GM13976 (cell line): ENCODE results near the gene CTDSP2.

Experiments
- DNase-seq: peaks from one replicate; pipeline ENCODE4 v3.0.0; 2012; ENCODE audit warnings: low spot score
- in situ Hi-C: fragments of 300-500 bp; cut with MboI; formaldehyde crosslinking; loops from one replicate; pipeline ENCODE4 v1.12.0; 2022; ENCODE audit warnings: low sequenced_read_pairs, mixed read lengths, inconsistent platforms; ENCODE audit not compliant: unreplicated experiment
- TF ChIP-seq, protein P1 (sequence below): IDR thresholded peaks from 2 replicates; pipeline ENCODE4 v1.5.1; 2012; ENCODE audit warnings: borderline replicate concordance, mild to moderate bottlenecking; ENCODE audit not compliant: insufficient read depth; ENCODE audit errors: extremely low read depth, missing control alignments, control extremely low read depth

The CTDSP2 gene

DNA sequence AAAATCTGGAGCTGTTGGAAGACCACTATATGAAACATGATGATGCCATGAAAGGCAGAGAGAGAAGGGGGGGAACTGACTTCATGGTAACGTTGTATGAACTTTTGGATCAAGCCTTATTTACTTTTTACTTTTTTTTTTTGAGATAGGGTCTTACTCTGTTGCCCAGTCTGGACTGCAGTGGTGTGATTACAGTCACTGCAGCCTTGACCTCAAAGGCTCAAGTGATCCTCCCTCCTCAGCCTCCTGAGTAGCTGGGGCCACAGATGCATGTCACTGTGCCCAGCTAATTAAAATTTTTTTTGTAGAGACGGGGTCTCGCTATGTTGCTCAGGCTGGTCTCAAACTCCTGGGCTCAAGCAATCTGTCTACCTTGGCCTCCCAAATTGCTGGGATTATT is 31.3 kb upstream of the CTDSP2 start:
- TF ChIP-seq, protein P1, sequence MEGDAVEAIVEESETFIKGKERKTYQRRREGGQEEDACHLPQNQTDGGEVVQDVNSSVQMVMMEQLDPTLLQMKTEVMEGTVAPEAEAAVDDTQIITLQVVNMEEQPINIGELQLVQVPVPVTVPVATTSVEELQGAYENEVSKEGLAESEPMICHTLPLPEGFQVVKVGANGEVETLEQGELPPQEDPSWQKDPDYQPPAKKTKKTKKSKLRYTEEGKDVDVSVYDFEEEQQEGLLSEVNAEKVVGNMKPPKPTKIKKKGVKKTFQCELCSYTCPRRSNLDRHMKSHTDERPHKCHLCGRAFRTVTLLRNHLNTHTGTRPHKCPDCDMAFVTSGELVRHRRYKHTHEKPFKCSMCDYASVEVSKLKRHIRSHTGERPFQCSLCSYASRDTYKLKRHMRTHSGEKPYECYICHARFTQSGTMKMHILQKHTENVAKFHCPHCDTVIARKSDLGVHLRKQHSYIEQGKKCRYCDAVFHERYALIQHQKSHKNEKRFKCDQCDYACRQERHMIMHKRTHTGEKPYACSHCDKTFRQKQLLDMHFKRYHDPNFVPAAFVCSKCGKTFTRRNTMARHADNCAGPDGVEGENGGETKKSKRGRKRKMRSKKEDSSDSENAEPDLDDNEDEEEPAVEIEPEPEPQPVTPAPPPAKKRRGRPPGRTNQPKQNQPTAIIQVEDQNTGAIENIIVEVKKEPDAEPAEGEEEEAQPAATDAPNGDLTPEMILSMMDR: no peak
- no peak for DNase-seq
- in situ Hi-C loops: no loop called here

DNA sequence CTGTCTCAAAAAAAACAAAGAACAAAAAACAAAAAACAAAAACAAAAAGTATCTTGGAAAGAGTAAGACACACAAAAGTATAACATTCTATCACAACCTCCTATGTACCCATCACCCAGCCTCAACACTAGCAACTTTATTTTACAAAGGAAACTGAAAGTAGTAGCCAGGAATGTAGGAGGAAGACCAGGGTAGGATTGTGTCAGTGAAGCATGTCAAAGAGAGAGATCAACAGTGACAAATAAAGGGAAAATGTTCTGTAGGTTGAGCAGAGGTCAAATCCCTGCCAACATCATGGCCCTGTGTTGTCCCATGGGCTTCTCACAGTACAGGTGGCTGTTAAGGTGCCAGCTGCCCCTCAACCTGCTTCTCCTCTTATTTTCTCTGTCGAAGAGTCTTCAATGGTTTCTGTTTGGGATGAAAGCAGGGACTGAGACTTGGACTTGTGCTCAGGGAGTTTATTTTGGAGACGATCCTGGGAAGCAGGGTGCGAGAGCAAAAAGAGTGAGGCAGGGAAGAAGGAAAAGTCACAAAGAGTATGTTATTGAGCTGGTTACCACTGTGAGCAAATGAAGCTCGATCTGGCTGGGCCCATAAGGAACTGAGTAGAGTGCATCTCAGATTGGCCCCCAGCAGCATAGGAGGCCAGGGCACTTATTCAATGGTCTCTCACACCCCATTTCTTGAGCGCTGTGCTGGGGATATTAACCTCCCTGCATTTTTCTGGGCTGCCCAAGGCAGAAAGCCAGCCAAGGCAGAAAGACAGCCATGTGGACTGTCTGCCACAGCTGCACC is 29.4 kb upstream of the CTDSP2 start:
- no peak for DNase-seq
- in situ Hi-C loops: no loop called here
- TF ChIP-seq, protein P1: no peak

DNA sequence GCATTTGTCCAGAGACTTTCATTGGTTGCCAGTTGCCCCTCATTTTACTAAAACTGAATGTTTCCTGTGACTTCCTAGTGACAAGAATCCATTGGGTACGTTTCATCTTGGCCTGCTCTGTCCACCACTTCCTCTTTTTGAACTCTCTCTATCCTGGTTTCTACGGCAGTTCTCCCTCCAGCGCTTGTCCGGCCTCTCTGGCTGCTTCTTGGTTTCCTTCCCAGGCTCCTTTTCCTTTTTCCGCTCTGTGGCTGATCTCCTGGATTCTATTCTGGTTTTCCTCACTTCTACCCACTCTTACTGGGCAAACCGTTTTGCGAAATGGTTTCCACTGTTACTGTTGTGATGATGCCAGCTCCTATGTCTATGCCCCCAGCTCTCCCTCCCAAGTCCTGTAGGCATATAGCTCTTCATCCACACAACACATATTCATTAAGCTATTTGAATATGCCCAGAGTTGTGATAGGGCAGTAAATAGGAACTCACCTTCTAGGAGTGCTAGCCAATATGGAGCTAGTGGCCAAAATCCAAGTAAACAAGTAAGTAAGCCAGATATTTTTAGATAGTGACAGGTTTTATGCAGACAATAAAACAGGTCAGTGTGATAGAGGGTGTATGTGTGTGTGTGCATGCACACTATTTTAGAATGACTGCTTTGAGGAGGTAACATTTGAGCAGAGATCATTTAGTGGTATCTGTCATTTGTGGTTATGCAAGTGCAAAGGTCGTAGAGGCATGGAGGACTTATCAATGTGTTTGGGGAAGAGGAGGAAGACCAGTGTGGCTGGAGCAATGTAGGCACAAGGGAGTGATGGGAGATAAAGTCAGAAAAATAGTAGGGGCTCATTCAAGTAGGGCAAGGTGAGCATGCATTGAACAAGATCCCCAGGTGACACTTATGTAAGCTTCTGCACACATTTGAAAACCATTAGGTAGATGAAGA is 27.9 kb upstream of the CTDSP2 start:
- DNase-seq: no peak

DNA sequence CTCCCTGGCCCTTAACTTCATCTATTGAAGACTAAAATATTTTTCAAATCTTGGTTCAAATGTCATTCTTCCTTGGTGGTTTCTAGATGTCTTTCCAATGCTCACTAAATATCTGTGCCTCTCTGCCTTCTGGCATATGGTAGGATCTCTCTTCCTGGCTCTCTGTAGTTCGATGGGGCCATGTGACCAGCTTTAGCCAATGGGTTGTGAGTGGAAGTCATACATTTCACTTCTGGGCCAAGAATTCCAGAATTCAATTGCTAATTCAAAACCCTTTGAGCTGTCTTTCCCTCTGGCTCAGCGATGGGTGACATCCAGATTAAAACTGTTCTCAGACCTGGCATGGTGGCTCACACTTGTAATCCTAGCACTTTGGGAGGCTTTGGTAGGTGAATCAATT is 25.8 kb upstream of the CTDSP2 start:
- DNase-seq: no peak
- in situ Hi-C loops: no loop called here

More for the DNA sequence above, 27.9 kb upstream of the CTDSP2 start:
- in situ Hi-C loops: no loop called here
- TF ChIP-seq, protein P1: no peak

DNA sequence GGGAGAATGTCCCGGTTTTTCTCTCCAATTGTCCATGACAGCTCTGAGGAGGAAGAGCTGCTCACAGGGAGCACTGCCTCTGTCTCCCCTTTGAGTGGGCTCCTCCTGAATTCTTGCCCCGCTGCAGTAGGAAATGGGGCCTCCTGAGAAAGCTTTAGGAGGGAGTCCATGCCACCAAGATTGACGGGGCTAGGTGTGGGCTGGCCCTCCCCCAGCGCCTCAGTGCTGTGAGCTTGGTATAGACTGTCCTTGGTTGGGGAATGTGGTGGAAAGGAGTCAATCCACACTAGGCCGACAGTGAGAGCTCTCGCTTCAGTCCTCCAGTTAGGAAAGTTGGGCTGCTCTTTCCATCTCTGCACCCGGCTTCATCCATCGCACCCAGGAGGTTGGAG is 23.4 kb upstream of the CTDSP2 start:
- in situ Hi-C loops: no loop called here

More for the DNA sequence above, 25.8 kb upstream of the CTDSP2 start:
- TF ChIP-seq, protein P1: no peak

DNA sequence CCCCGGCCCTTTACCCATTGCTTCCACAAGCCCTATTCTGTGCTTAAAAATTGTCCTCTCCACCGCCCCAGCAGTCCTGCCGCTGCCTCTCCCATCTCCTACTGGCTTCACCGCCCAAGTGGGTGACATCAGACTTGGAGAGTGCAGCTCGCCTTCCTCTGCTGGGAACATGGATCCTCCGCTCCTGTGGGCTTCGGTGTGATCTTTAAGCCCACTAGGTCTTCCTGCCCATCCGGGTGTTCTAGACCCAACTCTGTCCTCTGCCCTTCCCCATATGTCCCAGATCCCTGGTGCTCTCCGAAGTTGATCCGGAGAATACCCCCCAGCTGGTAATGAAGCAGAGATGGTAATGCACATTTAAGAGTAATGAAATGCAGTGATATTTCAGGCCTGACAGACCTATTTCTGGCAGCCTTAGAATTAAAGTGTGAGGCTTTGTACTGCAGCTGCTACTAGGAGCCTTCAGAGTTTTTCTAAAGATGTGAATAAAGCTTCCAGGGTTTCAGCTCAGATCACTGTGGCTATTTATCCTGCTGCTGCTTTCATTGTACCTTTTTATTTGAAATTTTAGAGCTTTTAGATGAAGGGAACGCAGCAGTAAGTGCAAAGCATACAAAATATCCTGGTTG is 22.9 kb upstream of the CTDSP2 start:
- in situ Hi-C loops: no loop called here
- no peak for DNase-seq
- TF ChIP-seq, protein P1: no peak

More for the DNA sequence above, 23.4 kb upstream of the CTDSP2 start:
- TF ChIP-seq, protein P1: no peak
- DNase-seq: no peak
